ENCODE data around the gene ITGB8. TPM values are rescaled to one million over a fixed set of nuclear protein-coding genes. Genes with fewer than 3 reads are reported as not detected.
A peak's percentile ranks its signal among the peaks of the same experiment; 100 is the strongest.

The ITGB8 gene
- total and polyA plus RNA-seq, 12 donors = 0.46 to 10.7 (median 2.5) TPM

GRCh38 chr7:20348125-20348807, 17.6 kb downstream of the ITGB8 start:
- intact Hi-C loops (cut with DNase I) = no loop called here
- Histone ChIP-seq H3K36me3 (no peaks in the 10 kb centered on the region), H3K4me1 (peaks cover 0 to 17% (median 6%) of the 10 kb centered on the region in 9 donors), H3K4me3 (no peak overlapping the region), H3K27me3 (peaks cover 0 to 2% (median 0%) of the 10 kb centered on the region in 7 donors), H3K9me3 (no peaks in the 10 kb centered on the region), H3K27ac (no peak overlapping the region)
- ATAC-seq (no peak), DNase-seq (no peak)
- WGBS, 2 donors = 57 to 71% methylated on average over 2 of the region's 2 CpGs
- TF ChIP-seq, protein P1, sequence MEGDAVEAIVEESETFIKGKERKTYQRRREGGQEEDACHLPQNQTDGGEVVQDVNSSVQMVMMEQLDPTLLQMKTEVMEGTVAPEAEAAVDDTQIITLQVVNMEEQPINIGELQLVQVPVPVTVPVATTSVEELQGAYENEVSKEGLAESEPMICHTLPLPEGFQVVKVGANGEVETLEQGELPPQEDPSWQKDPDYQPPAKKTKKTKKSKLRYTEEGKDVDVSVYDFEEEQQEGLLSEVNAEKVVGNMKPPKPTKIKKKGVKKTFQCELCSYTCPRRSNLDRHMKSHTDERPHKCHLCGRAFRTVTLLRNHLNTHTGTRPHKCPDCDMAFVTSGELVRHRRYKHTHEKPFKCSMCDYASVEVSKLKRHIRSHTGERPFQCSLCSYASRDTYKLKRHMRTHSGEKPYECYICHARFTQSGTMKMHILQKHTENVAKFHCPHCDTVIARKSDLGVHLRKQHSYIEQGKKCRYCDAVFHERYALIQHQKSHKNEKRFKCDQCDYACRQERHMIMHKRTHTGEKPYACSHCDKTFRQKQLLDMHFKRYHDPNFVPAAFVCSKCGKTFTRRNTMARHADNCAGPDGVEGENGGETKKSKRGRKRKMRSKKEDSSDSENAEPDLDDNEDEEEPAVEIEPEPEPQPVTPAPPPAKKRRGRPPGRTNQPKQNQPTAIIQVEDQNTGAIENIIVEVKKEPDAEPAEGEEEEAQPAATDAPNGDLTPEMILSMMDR (IDR thresholded peaks at IDR 0.05) = no peak

DNA sequence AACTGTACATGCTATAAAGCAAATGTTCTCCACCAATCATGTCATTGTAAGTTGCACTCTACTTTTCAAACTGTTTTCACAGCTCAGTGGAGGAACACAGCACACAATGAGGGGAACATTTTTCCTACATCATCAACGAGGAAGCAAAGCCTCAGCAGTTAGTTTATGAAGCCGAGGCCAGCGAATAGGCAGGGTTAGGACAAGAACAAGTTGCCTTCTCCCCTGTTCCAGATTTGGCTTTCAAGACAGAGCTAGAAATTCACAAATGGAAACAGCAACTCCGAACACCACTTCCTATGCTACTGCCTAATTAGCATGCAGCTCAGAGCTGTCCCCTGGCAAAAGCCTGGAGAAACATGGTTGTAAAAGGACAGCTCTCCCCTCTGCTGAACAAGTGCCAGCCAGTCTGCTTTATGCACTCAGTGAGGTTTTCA, 19.8 kb downstream of the ITGB8 start:
- 17 to 27% methylated on average over 4 of the region's 4 CpGs for WGBS, 2 donors

GRCh38 chr7:20350996-20351692, 20.4 kb downstream of the ITGB8 start:
- Histone ChIP-seq H3K4me3 (no peak overlapping the region), H3K9me3 (no peaks in the 10 kb centered on the region), H3K4me1 (peaks cover 0 to 17% (median 6%) of the 10 kb centered on the region in 9 donors), H3K27me3 (no peaks in the 10 kb centered on the region), H3K27ac (no peak overlapping the region), H3K36me3 (no peaks in the 10 kb centered on the region)
- no peak for DNase-seq
- TF ChIP-seq, protein P1 (IDR thresholded peaks at IDR 0.05) = no peak
- intact Hi-C loops (cut with DNase I) = no loop called here
- WGBS, 2 donors = 92 to 93% methylated on average over 1 of the region's 1 CpG
- ATAC-seq = no peak

More for the DNA sequence above, 19.8 kb downstream of the ITGB8 start:
- TF ChIP-seq, protein P1 (IDR thresholded peaks at IDR 0.05) = no peak
- DNase-seq = no peak
- H3K4me3 ChIP-seq = no peak overlapping the region
- no peaks in the 10 kb centered on the region for H3K27me3 ChIP-seq
- H3K36me3 ChIP-seq = no peaks in the 10 kb centered on the region
- no peaks in the 10 kb centered on the region for H3K9me3 ChIP-seq
- intact Hi-C loops (cut with DNase I) = no loop called here
- H3K27ac ChIP-seq = no peak overlapping the region
- ATAC-seq = peak in 6 of 8 donors; percentile 31 to 79 (median 47)
- peaks cover 0 to 17% (median 6%) of the 10 kb centered on the region in 9 donors for H3K4me1 ChIP-seq

- peak in 1 of 8 donors; percentile 38 for ATAC-seq
- Histone ChIP-seq H3K36me3 (no peaks in the 10 kb centered on the region), H3K27ac (no peak overlapping the region), H3K4me1 (peaks cover 0 to 17% (median 6%) of the 10 kb centered on the region in 9 donors), H3K9me3 (no peaks in the 10 kb centered on the region), H3K27me3 (no peaks in the 10 kb centered on the region), H3K4me3 (no peak overlapping the region)
- TF ChIP-seq, protein P1 (IDR thresholded peaks at IDR 0.05) = no peak
- DNase-seq = no peak
- intact Hi-C loops (cut with DNase I) = no loop called here
- 38 to 67% methylated on average over 1 of the region's 1 CpG for WGBS, 2 donors
These were observed 21.2 kb downstream of the ITGB8 start for GRCh38 chr7:20351901-20352300.
